Measurements from ENCODE around the gene SLC1A2.

- TF ChIP-seq, protein P1, sequence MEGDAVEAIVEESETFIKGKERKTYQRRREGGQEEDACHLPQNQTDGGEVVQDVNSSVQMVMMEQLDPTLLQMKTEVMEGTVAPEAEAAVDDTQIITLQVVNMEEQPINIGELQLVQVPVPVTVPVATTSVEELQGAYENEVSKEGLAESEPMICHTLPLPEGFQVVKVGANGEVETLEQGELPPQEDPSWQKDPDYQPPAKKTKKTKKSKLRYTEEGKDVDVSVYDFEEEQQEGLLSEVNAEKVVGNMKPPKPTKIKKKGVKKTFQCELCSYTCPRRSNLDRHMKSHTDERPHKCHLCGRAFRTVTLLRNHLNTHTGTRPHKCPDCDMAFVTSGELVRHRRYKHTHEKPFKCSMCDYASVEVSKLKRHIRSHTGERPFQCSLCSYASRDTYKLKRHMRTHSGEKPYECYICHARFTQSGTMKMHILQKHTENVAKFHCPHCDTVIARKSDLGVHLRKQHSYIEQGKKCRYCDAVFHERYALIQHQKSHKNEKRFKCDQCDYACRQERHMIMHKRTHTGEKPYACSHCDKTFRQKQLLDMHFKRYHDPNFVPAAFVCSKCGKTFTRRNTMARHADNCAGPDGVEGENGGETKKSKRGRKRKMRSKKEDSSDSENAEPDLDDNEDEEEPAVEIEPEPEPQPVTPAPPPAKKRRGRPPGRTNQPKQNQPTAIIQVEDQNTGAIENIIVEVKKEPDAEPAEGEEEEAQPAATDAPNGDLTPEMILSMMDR (IDR thresholded peaks at IDR 0.05), result no peak
- TF ChIP-seq POLR2A (IDR thresholded peaks at IDR 0.05), result no peak
These were observed 204.6 kb downstream of the SLC1A2 start for GRCh38 chr11:35214792-35215193.
